ENCODE results near the gene MACROD1.

MACROD1 gene

DNA sequence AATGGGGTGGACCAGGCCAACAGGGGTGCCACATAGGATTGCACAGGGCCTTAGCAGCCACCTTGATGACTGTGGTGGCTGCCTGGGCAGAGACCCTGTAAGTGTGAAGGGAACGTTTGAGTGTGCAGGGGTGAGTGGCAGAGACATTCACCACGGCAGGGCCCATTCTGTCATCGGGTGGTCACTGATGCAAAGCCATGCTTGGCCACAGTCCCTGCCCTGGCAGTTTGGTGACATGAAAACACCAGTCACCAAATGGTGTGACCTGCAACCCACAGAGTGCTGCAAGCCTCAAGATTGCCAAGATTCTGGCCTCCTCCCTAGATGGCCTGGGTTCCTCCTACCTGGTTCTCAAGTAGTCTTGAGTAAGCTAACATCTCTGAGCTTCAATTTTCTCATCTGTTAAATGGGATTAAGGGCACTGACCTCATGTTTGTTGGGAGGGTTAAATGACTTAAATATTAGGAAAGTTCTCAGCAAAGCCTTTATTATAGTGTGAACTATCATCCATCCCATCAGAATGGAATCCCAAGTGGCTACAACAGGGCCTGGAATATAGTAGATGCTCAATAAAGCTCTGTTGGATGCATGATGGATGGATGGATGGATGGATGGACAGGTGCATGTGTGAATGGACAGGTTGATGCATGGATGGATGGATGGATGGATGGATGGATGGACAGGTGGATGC, 53.0 kb downstream of the MACROD1 start:
- no peak for DNase-seq (ENCODE audit: low spot score)

DNA sequence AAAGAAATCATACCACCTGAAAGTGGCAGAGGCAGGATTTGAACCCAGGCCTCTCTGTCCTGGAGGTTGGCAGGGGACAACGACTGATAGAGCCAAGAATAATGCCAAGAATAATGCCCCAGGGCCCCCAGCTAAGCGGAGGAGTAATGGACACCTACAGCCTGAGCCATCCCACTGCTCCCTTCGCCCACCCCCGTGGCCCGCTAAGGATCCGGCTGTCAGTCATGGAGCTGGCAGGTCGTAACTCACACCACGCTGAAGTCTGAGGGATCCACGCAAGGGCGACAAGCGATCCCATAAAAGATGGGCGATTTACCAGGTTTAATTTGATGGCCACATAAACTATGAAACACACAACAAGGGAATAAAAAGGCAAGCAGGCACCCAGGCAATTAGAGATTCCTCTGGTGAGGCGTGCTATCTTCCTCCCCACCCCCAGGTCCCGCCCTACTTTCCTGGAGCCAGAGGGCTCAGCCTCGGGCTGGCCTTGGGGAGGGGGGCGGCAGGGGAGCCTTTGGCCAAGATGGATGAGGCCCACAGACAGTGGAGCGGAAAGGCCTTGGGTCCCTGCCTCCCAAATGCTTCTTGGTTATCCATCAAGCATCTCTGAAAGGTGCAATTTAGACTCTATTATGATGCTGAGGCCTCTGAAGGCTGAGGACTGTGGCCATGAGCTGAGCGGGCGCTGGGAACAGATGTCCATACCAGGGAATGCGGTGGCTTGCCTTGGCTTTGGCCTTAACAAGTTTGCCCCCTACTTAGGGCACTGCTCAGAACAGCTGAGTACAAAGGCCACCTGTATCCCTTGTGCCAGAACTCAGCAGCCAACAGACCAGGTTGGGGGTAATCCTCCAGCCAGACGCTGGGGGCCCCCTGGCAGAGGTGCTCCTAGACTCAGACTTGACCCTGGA, 55.2 kb downstream of the MACROD1 start:
- no peak for DNase-seq (ENCODE audit: low spot score)

DNA sequence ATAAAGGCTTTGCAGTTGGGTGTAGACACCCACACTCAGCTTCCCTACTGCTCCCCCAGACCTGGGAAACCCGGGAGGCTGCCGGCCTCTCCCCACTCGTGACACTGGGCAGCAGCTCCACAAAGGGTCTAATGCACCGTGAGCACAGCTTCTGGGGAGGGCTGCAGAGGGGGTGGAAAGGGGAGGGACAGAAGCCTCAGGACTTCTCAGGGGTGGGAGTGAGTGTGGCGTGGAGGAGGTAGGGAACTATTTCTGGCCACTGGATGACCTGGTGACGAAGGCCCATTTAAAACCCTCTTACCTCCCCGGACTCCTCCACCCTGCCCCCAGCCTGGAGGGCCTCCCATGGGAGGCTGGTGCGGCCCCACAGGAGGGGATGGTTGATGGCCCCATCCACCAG, 56.6 kb downstream of the MACROD1 start:
- DNase-seq (ENCODE audit: low spot score) = no peak

GRCh38 chr11:64107303-64107702, 58.6 kb downstream of the MACROD1 start:
- no peak for DNase-seq (ENCODE audit: low spot score)

DNA sequence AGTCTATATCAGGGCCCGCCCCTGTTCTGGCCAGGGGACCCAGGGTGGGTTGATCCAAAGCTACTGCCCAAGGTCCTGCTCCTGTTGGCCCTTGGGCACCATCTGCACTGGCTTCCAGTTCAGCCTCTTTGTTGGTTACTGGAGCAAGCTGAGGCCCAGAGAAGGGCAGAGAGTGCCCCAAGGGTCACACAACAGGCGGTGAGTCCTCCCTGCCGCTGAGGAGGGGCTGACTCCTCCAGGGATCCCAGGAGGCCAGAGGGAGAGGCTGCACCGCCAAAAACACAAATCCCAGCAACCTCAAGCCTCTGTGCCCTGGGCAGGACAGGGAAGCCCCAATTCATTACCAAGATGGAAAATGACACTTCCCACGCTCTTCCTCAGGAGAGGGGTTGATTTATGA, 61.3 kb downstream of the MACROD1 start:
- DNase-seq (ENCODE audit: low spot score) = no peak

DNA sequence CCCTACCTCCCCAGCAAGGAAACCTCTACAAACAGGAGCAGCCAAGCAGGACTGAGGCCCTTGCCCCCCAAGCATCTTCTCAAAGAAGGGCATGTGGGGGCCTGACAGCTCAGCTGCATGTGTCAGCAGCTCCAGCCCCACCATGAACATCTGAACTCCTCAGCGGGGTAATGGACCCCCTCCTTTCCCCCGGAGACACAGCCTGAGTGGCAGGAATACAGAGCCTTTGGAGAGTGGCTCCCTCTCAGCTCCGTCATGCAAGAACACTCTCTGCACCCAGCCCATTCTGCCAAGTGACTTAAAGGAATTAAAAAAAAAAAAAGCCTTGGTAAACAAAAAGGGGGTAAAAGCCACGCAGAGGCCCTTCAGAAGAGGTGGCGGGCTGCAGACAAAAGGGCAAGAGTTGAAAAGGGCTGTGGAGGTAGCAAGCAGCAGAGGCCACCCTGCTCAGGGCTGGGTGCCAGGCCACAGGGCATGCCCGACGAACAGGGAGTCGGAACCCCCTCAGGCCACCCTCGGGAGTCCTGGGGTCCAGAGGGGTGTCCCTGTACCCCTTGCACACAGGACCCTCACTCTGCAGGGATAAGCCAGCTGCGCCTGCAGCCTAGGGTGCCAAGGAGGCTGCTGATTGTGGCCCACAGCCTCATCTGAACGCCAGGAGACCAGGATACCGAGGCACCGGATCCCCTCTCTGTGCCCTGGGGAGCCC, 62.5 kb downstream of the MACROD1 start:
- no peak for DNase-seq (ENCODE audit: low spot score)

DNA sequence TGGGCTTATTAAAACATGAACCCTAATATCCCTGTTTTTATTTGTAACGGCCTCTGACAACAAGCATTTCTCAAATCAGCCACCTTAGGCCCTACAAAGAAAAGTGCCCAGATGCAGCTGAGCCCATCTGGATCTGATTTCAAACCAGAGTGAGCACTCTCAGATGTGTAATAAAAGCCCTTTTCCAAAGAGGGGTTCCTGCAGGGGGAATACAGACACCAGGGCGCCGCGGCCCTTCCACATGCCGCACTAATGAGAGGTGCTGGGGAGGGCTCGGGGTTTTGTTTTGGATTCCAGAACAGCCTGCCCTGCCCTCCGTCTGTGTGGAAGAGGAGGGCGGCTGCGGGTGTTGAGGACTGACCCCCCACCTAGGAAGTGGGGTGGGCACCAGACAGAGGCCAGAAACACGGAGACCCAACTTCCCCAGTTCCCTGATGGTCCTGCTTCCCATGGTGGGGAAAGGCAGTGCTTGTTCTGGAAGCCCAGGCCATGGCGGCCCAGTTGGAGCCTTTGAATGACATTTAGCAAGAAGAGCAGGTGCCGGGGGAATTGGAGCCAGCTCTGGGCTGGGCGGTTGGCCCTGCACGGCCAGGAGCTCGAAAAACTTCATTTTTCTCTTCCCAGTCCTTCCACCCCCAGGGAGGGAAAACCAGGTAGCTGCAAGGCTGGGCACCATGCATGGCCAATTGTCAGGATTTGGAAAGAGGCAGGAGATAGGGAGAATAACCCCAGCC, 63.7 kb downstream of the MACROD1 start:
- DNase-seq (ENCODE audit: low spot score) = no peak

DNA sequence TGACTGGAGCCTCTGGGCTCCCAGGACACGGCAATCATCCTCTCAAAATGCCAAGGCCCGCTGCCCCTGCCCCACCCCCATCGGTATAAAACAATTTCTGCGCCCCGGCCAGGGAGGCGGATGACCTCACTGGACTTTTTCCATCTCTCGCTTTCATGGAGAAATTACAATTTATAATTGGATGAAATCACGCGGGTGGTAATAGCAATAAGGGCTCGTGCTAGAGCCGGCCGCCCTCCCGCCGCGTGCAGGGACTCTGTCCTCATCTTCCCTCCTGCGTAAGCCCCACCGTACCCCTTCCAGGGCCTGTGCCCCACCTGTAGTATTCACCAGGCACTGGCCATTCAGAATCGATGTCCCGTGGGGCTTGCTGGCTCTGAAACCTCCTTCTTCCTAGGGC, 64.5 kb downstream of the MACROD1 start:
- DNase-seq (ENCODE audit: low spot score) = no peak

DNA sequence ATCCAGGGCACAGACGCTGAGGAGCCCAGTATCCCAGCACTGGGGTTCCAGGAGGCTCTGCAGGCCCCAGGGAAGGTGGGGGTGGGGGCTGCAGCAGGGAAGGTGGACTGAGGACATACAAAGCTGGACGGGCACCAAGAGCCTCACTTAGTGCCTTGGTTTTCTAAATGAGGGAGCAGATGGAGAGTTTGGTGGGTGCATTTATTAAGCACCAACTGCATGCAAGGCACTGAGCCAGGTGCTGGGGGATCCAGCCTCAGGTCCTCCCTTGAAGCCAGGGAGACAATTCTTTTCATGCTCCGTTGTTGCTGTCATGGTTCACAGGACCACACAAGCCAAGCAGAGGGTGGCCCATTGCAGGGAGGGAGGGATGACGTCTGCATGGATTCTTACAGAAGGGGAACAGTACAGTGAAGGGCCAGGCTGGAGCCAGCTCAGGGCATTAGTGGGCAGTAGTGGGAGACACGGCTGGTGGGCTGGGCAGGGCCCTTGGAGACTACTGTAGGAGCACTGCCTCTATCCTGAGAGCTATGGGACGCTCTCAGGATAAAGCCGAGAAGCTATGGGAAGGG, 65.0 kb downstream of the MACROD1 start:
- DNase-seq (ENCODE audit: low spot score) = no peak

- DNase-seq (ENCODE audit: low spot score) = no peak
Observed at GRCh38 chr11:64100360-64100759, 65.6 kb downstream of the MACROD1 start.

- DNase-seq (ENCODE audit: low spot score) = no peak
Observed at GRCh38 chr11:64099436-64099835, 66.5 kb downstream of the MACROD1 start.

- no peak for DNase-seq (ENCODE audit: low spot score)
Observed at GRCh38 chr11:64098318-64098831, 67.5 kb downstream of the MACROD1 start.

DNA sequence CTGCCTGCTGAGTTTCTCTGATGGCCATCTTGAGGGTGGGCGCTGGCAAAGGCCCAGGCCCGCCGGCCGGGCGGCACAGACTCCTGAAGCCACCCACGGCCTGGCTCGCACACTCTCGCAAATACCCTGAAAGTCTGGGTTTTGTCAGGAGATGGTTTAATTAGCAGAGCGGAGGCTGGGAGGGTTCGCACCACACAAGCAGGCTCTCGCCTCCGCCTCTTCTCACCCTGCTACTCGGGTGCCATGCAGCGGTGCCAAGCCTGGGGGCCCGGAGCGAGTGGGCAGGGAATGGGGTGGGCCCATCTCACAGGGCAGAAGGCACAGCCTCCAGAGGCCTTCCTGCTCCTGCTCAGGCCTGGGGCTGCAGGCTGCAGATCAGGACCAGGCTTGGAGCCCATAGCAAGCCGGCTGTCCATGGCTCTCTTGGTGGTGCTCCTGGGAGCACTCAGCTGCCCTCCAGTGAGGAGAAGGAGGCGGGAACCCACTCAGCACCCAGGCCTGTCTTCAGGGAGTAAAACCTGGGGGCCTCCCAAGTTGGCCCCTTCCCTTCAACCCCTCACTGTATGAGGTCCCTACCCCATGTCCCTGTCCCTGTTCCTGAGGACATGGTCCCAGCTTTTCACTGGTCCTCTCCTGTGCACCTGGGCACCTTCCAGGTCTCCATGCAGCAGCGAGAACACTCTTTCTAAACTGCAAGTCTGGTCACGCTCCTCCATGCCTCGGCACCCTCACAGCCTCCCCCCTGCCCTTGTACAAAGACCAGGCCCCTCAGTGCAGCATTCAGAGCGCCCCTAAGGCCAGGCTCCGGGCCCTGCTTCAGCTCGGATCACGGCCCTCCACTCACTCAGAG, 68.2 kb downstream of the MACROD1 start:
- DNase-seq (ENCODE audit: low spot score) = no peak

GRCh38 chr11:64096835-64097234, 69.1 kb downstream of the MACROD1 start:
- no peak for DNase-seq (ENCODE audit: low spot score)

- DNase-seq (ENCODE audit: low spot score) = no peak
Observed at GRCh38 chr11:64095949-64096348, 70.0 kb downstream of the MACROD1 start.

DNA sequence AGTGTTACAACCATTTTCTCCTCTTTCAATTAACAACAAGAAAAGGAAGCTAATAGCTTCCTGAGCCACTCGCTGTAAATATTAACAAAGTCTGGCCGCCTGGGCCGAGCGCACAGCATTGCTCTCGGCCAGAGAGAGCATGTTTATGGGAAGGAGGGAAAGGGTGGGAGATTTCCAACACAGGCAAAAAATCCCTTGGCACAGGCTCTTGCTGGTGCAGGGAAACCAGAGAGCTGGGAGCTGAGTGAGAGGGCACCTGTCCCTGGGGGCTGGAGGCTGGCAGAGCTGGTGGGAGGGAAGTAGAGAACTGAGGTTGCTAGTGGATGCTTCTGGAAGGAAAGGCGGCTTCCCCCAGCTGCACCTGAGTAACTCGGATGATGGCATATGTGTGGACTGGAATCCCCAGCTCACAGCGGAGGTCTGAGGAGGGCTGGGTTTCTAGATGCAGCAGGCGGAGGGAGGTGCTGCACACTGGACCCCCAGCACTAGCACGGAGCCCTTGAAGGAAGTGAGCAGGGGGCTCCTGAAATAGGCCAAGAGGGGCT, 70.6 kb downstream of the MACROD1 start:
- no peak for DNase-seq (ENCODE audit: low spot score)

DNA sequence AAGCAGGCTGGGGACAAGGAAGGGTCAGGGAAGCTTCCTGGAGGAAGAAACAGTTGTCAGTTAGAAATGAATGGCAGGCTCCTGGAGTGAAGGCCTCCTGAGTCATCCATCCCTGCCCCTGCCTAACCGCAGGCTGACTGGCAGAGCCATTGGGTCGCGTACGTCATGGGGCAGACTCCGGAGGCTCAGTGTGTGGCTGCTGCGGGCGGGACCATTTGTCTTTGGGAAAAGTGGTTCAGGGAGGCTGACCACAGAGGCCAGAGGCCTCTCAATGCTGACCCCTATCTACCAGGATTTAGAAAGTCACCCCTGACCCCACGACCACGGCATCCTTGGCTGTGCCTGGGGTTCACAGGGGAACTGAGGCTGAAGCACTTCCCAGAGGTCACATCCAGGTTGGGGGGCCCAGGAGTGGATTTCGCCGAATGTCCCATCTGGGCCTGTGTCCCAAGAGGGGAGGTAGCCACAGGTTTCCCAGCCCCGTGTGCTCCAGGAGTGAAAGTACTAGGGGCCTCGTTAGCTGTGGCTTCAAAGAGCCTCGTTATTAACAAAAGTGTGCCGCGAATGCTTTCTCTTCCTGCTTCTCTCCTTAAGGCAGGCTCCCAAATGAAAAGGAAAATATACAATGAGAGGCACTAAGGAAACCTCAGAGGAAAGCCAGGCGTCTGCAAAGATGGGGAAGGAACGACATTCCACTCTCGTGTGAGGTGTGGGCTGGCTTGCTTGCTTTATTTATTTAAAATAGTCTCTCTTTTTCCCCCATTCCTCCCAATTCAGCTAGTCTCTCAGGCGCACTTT, 71.3 kb downstream of the MACROD1 start:
- no peak for DNase-seq (ENCODE audit: low spot score)

DNA sequence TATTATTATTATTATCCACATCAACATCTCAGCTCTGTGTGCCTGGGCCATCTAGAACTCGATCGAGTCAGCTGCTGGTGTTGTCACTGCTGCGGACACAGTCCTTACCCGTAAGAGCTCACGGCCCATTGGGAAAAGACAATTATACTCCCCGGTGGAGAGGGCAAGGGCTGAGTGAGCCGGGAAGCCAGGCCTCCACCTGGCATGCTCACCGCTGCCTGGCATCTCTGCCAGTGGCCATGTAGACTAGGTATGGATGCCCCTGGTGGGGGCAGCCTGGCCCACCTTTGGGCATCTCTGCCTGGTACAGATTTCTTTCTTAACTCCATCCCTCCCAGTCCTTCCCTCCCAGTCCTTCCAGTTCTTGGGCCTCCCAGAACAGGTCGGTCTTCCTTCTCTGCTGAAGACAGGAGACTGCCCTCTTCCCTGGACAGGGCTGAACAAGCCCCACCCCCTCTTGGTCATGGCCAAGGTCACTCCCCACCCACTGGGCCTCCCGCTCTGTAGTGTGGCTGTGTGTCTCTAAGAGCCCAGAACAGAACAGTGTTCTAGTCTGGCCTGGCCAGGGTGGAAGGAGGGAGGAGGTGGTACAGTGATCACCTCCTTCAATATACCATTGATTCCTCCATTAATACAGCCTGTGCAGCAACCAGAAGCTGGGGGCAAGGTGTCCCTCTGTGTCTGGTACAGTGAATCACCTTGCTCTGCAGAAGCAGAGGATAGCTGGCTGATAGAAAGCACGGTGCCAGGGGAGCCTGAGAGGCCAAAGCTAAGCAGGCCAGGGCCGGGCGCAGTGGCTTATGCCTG, 72.5 kb downstream of the MACROD1 start:
- no peak for DNase-seq (ENCODE audit: low spot score)

GRCh38 chr11:64092761-64093136, 73.2 kb downstream of the MACROD1 start:
- no peak for DNase-seq (ENCODE audit: low spot score)

Data from CD4-positive, alpha-beta T cell treated with Interleukin-15 for 4 hours (primary cell).